ENCODE results near the gene GSAP. TPM values are rescaled to one million over a fixed set of nuclear protein-coding genes. Genes with fewer than 3 reads are reported as not detected.

Gene GSAP
- total RNA-seq: 19.5 and 20.8 TPM in 2 replicates

GRCh38 chr7:77415823-77416620 is at the start of gene GSAP:
TSS of gene GSAP (minus strand) at chr7:77416349. CDS start at chr7:77416321, 28 bp downstream.

Other genes starting within 250 kb of the GSAP start
- gene FGL2, start 216.5 kb downstream of the GSAP start, total RNA-seq: under 0.01 and 0.22 TPM in 2 replicates
- gene PTPN12, start 120.9 kb upstream of the GSAP start, total RNA-seq: 35.6 and 50.6 TPM in 2 replicates

All from uterine smooth muscle cell (primary cell).